COLO668 (cell line): ENCODE data around the gene MX2.
"Not testable (repeated sequence)": the region's sequence is repeated elsewhere in the genome, so short reads cannot be mapped to it uniquely, and the experiment has no call there.

Experiments used
- DNase-seq: peaks from one replicate; lab custom pipeline; 2025; ENCODE audit not compliant: unreplicated experiment; lab: John Stamatoyannopoulos, UW

The MX2 gene

GRCh38 chr21:41361786-41362604 lies at the start of gene MX2:
TSS of gene MX2 (plus strand) at chr21:41362027. CDS start at chr21:41376907, 14,880 bp downstream.
- DNase-seq: peak; percentile 64

GRCh38 chr21:41313285-41314164 lies 48.3 kb upstream of the MX2 start:
- not testable (repeated sequence) for DNase-seq

- no peak for DNase-seq
These were observed 46.1 kb upstream of the MX2 start for GRCh38 chr21:41315726-41316125.

- peak; percentile 93 for DNase-seq
These were observed 45.4 kb upstream of the MX2 start, which contains the start of gene FAM3B for GRCh38 chr21:41316200-41317062. TSS of gene FAM3B (plus strand) at chr21:41316801. CDS start at chr21:41316880, 79 bp downstream.

GRCh38 chr21:41317063-41317392 lies 44.8 kb upstream of the MX2 start:
- no peak for DNase-seq

GRCh38 chr21:41317458-41317857 lies 44.4 kb upstream of the MX2 start:
- DNase-seq: peak; percentile 69

GRCh38 chr21:41318218-41318617 lies 43.6 kb upstream of the MX2 start:
- DNase-seq: peak; percentile 52

- no peak for DNase-seq
These were observed 42.6 kb upstream of the MX2 start for GRCh38 chr21:41319273-41319672.

GRCh38 chr21:41321211-41321907 lies 40.5 kb upstream of the MX2 start:
- DNase-seq: peak; percentile 84

- no peak for DNase-seq
These were observed 39.8 kb upstream of the MX2 start for GRCh38 chr21:41321908-41322495.

GRCh38 chr21:41322496-41323382 lies 39.1 kb upstream of the MX2 start:
- DNase-seq: no peak

GRCh38 chr21:41325138-41325912 lies 36.5 kb upstream of the MX2 start:
- DNase-seq: no peak

GRCh38 chr21:41326414-41327080 lies 35.3 kb upstream of the MX2 start:
- DNase-seq: no peak

- DNase-seq: no peak
These were observed 34.1 kb upstream of the MX2 start for GRCh38 chr21:41327753-41328152.

- DNase-seq: no peak
These were observed 32.9 kb upstream of the MX2 start for GRCh38 chr21:41328660-41329607.

- no peak for DNase-seq
These were observed 28.1 kb upstream of the MX2 start for GRCh38 chr21:41333752-41334151.

- DNase-seq: no peak
These were observed 24.3 kb upstream of the MX2 start for GRCh38 chr21:41337515-41337914.
